Measurements from ENCODE around the gene LAIR2. TPM values are rescaled to one million over a fixed set of nuclear protein-coding genes. Genes with fewer than 3 reads are reported as not detected.
A peak's percentile ranks its signal among the peaks of the same experiment; 100 is the strongest.
"Not testable (repeated sequence)": the region's sequence is repeated elsewhere in the genome, so short reads cannot be mapped to it uniquely, and the experiment has no call there.

Gene LAIR2
- total RNA-seq, 1 donor from 2014 or later, result not detected

- Mint-ChIP-seq H3K9me3 (ENCODE audit: unreplicated experiment) (no peaks in the 10 kb centered on the region), H3K27ac (ENCODE audit: unreplicated experiment) (peak overlapping the region; percentile 69), H3K27me3 (ENCODE audit: unreplicated experiment) (no peaks in the 10 kb centered on the region), H3K4me1 (ENCODE audit: unreplicated experiment) (peaks cover 37% of the 10 kb centered on the region), H3K36me3 (ENCODE audit: unreplicated experiment) (peaks cover 12% of the 10 kb centered on the region), H3K4me3 (ENCODE audit: unreplicated experiment) (peak overlapping the region; percentile 26)
- DNase-seq (ENCODE audit: extremely low spot score, unreplicated experiment), result no peak
- no peak for TF ChIP-seq CTCF (IDR thresholded peaks at IDR 0.05)
Observed at GRCh38 chr19:54465426-54466109, 37.1 kb upstream of the LAIR2 start.

GRCh38 chr19:54466110-54466480, 36.5 kb upstream of the LAIR2 start:
- not testable (repeated sequence) for DNase-seq (ENCODE audit: extremely low spot score, unreplicated experiment); H3K9me3 Mint-ChIP-seq (ENCODE audit: unreplicated experiment)
- H3K4me3 Mint-ChIP-seq (ENCODE audit: unreplicated experiment), result peak overlapping the region; percentile 26

GRCh38 chr19:54469496-54469934, 33.1 kb upstream of the LAIR2 start:
- Mint-ChIP-seq H3K4me1 (ENCODE audit: unreplicated experiment) (peaks cover 35% of the 10 kb centered on the region), H3K27ac (ENCODE audit: unreplicated experiment) (no peak overlapping the region), H3K36me3 (ENCODE audit: unreplicated experiment) (peaks cover 12% of the 10 kb centered on the region), H3K9me3 (ENCODE audit: unreplicated experiment) (no peaks in the 10 kb centered on the region), H3K4me3 (ENCODE audit: unreplicated experiment) (no peak overlapping the region), H3K27me3 (ENCODE audit: unreplicated experiment) (no peaks in the 10 kb centered on the region)
- DNase-seq (ENCODE audit: extremely low spot score, unreplicated experiment), result no peak
- no peak for TF ChIP-seq CTCF (IDR thresholded peaks at IDR 0.05)

More at GRCh38 chr19:54466110-54466480, 36.5 kb upstream of the LAIR2 start:
- Mint-ChIP-seq H3K4me1 (ENCODE audit: unreplicated experiment) (peaks cover 40% of the 10 kb centered on the region), H3K36me3 (ENCODE audit: unreplicated experiment) (peaks cover 12% of the 10 kb centered on the region), H3K27ac (ENCODE audit: unreplicated experiment) (peak overlapping the region; percentile 69)
- not testable (repeated sequence) for H3K27me3 Mint-ChIP-seq (ENCODE audit: unreplicated experiment)

- DNase-seq (ENCODE audit: extremely low spot score, unreplicated experiment), result no peak
- H3K27ac Mint-ChIP-seq (ENCODE audit: unreplicated experiment), result peak overlapping the region; percentile 68
- no peaks in the 10 kb centered on the region for H3K9me3 Mint-ChIP-seq (ENCODE audit: unreplicated experiment)
- H3K36me3 Mint-ChIP-seq (ENCODE audit: unreplicated experiment), result peaks cover 10% of the 10 kb centered on the region
- peaks cover 32% of the 10 kb centered on the region for H3K4me1 Mint-ChIP-seq (ENCODE audit: unreplicated experiment)
- H3K27me3 Mint-ChIP-seq (ENCODE audit: unreplicated experiment), result no peaks in the 10 kb centered on the region
- peak overlapping the region; percentile 82 for H3K4me3 Mint-ChIP-seq (ENCODE audit: unreplicated experiment)
- no peak for TF ChIP-seq CTCF (IDR thresholded peaks at IDR 0.05)
Observed at GRCh38 chr19:54470276-54470887, 32.2 kb upstream of the LAIR2 start.

- H3K4me1 Mint-ChIP-seq (ENCODE audit: unreplicated experiment), result peaks cover 28% of the 10 kb centered on the region
- DNase-seq (ENCODE audit: extremely low spot score, unreplicated experiment), result no peak
- peak overlapping the region; percentile 81 for H3K27ac Mint-ChIP-seq (ENCODE audit: unreplicated experiment)
- H3K4me3 Mint-ChIP-seq (ENCODE audit: unreplicated experiment), result peak overlapping the region; percentile 82
- TF ChIP-seq CTCF (IDR thresholded peaks at IDR 0.05), result no peak
- no peaks in the 10 kb centered on the region for H3K27me3 Mint-ChIP-seq (ENCODE audit: unreplicated experiment)
- peaks cover 10% of the 10 kb centered on the region for H3K36me3 Mint-ChIP-seq (ENCODE audit: unreplicated experiment)
- H3K9me3 Mint-ChIP-seq (ENCODE audit: unreplicated experiment), result no peaks in the 10 kb centered on the region
Observed at GRCh38 chr19:54470991-54471782, 31.4 kb upstream of the LAIR2 start.
